ENCODE results near the gene NPIPA1.
"Not testable (repeated sequence)": the region's sequence is repeated elsewhere in the genome, so short reads cannot be mapped to it uniquely, and the experiment has no call there.

GRCh38 chr16:14911954-14912353 lies 25.3 kb upstream of the NPIPA1 start:
- not testable (repeated sequence) for TF ChIP-seq CTCF, POLR2A (IDR thresholded peaks at IDR 0.05)

Measured in testis (tissue), 2 donors.